Transverse colon (tissue), 4 donors: ENCODE data around the gene DYNC1LI1. TPM values are rescaled to one million over a fixed set of nuclear protein-coding genes. Genes with fewer than 3 reads are reported as not detected.
"Not testable (repeated sequence)": the region's sequence is repeated elsewhere in the genome, so short reads cannot be mapped to it uniquely, and the experiment has no call there.

Experiments
- DNase-seq: peaks from one replicate; pipeline ENCODE4 v3.0.0-alpha.2; 2019
- H3K27ac ChIP-seq, 4 donors: fragments of 200-600 bp; sonication (generic); 2 replicates each; pipeline ENCODE4 v1.5.1; 2016 to 2018; ENCODE audit warnings: inconsistent platforms in 4 of 4
- H3K27me3 ChIP-seq: fragments of 200-600 bp; sonication (generic); 2 replicates; pipeline ENCODE4 v1.5.1; 2017; ENCODE audit warnings: inconsistent platforms
- H3K36me3 ChIP-seq, 4 donors: fragments of 200-600 bp; sonication (generic); 2 replicates each; pipeline ENCODE4 v1.5.1; 2017 to 2019; ENCODE audit warnings: inconsistent platforms in 4 of 4
- H3K4me1 ChIP-seq, 4 donors: fragments of 200-600 bp; sonication (generic); 2 replicates each; pipeline ENCODE4 v1.5.1; 2017 to 2020; ENCODE audit warnings: inconsistent platforms in 4 of 4
- H3K4me3 ChIP-seq, 4 donors: fragments of 200-600 bp; sonication (generic); 1 replicate in 1 of 4; 2 replicates in 3 of 4; pipeline versions ENCODE4 v1.5.1 to v1.6.1; 2017 to 2019; ENCODE audit warnings: inconsistent platforms in 4 of 4
- H3K9me3 ChIP-seq, 2 donors: fragments of 200-600 bp; sonication (generic); 2 replicates each; pipeline ENCODE4 v1.5.1; 2017 to 2019; ENCODE audit warnings: inconsistent platforms in 2 of 2
- CTCF ChIP-seq, 5 experiments: fragments of 200-600 bp in 3 of 5; fragments of 450-650 bp in 2 of 5; sonication (generic) in 3 of 5; IDR thresholded peaks; 1 replicate in 2 of 5; 2 replicates in 3 of 5; pipeline ENCODE4 v1.5.1; 2016 to 2017; ENCODE audit warnings: antibody characterized with exemption in 5 of 5, inconsistent platforms in 3 of 5, mild to moderate bottlenecking in 2 of 5, moderate library complexity in 1 of 5
- EP300 ChIP-seq: sonication (generic); formaldehyde crosslinking; IDR thresholded peaks from one replicate; pipeline ENCODE4 v1.6.1; 2017; ENCODE audit warnings: antibody characterized with exemption, low read depth
- POLR2A ChIP-seq: fragments of 450-650 bp; IDR thresholded peaks from one replicate; pipeline ENCODE4 v1.6.1; 2016; ENCODE audit warnings: antibody characterized with exemption, mild to moderate bottlenecking, moderate library complexity
- POLR2AphosphoS5 ChIP-seq, 3 donors: sonication (generic); formaldehyde crosslinking; IDR thresholded peaks; one replicate each; pipeline ENCODE4 v1.6.1; 2016; ENCODE audit warnings: antibody characterized with exemption in 3 of 3
- WGBS, 2 donors: methylation state at CpG; one replicate each; pipeline ENCODE4 v1.1.5; 2018; ENCODE audit warnings: low coverage in 1 of 2; 5-methylcytosine and 5-hydroxymethylcytosine counted together
- in situ Hi-C, 4 donors: fragments of 200-750 bp; cut with MboI; loops; one replicate each; pipeline versions ENCODE4 v1.15.0 to v1.15.1; 2017; ENCODE audit warnings: low sequenced_read_pairs in 3 of 4, low pct_ligation_motif_present in 1 of 4, low pct_unique_long_range_greater_than_20kb in 1 of 4
- intact Hi-C: fragments of 100-400 bp; cut with DNase I; formaldehyde crosslinking; loops from one replicate; pipeline ENCODE4 v1.15.1; 2023; ENCODE audit warnings: low total_unique reads
- total RNA-seq, 4 donors: library from RNA; depleted of rRNA; stranded (reverse); fragments of >200 nt; gene quantifications; one replicate each; pipeline ENCODE4 v1.1.0, GENCODE V29; 2016

DYNC1LI1 gene
- total RNA-seq, 4 donors from 2014 or later = 2.4 to 25.9 (median 12.1) TPM

DNA sequence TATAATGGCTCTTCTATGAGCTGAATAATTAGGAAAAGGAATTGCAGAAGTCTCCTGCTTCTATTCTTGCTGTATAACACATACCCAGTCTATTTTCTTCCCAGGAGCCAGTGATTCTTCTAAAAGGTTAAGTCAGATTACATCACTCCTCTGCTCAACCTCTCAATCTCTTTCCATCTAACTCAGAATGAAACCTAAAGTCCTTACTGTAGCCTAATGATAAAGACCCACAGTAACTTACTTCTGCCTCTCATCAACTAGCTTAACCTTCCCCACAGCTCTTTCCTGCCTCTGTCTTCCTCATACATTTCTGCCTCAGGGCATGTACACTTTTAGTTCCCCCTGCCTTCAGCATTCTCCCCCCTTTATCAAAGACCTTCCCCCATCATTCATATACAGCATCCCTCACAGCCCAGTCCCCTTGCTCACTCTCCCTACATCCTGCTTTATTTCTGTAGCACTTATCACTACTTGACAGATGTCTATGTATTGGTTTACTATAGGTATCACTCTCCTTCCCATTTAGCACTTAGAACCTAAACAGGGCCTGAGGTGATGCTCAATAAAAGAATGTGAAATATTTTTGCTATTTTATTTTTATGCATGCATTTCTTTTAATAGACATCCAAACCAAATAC lies 39.5 kb downstream of the DYNC1LI1 start:
- intact Hi-C loops (no loop called here), in situ Hi-C loops (no loop called here)
- H3K9me3 ChIP-seq = no peaks in the 10 kb centered on the region
- no peak for DNase-seq
- no peak overlapping the region for H3K4me3 ChIP-seq
- TF ChIP-seq EP300 = no peak
- TF ChIP-seq POLR2AphosphoS5 (IDR thresholded peaks at IDR 0.05) = no peak
- no peak for TF ChIP-seq CTCF (IDR thresholded peaks at IDR 0.05)
- TF ChIP-seq POLR2A = no peak
- no peak overlapping the region for H3K27ac ChIP-seq
- H3K27me3 ChIP-seq = no peaks in the 10 kb centered on the region
- H3K36me3 ChIP-seq = peaks cover 0 to 36% (median 18%) of the 10 kb centered on the region in 4 donors
- no peaks in the 10 kb centered on the region for H3K4me1 ChIP-seq

- H3K4me3 ChIP-seq = no peak overlapping the region
- intact Hi-C loops = no loop called here
These were observed 44.9 kb downstream of the DYNC1LI1 start for GRCh38 chr3:32525720-32526119.

DNA sequence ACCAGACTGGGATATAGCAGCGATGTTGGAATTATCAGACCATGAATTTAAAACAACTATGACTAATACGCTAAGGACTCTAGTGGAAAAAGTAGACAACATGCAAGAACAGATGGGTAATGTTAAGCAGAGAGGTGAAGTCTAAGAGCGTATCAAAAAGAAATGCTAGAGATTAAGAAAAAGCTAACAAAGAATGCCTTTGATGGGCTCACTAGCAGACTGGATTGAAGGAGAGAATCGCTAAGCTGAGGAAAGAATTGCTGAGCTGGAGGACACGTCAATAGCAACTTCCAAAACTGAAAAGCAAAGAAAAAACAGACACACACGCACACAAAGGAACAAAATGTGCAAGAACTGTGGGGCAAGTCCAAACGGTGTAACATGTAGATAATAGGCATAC lies 48.0 kb downstream of the DYNC1LI1 start:
- Histone ChIP-seq H3K27ac (no peak overlapping the region), H3K4me1 (no peaks in the 10 kb centered on the region), H3K36me3 (peaks cover 0 to 22% (median 9%) of the 10 kb centered on the region in 4 donors), H3K9me3 (no peaks in the 10 kb centered on the region), H3K27me3 (no peaks in the 10 kb centered on the region), H3K4me3 (no peak overlapping the region)
- in situ Hi-C loops = loop anchor here in 2 of 4 donors (25.0 kb wide), 2 partner anchors 165 to 415 kb away; partner anchors contain the start of gene CNOT10 (in 1 of the 2)
- intact Hi-C loops = no loop called here
- 82 to 88% methylated on average over 7 of the region's 7 CpGs for WGBS, 2 donors
- TF ChIP-seq POLR2AphosphoS5 (IDR thresholded peaks at IDR 0.05) (no peak), POLR2A (no peak), EP300 (no peak), CTCF (IDR thresholded peaks at IDR 0.05) (no peak)
- DNase-seq = no peak

More at GRCh38 chr3:32525720-32526119, 44.9 kb downstream of the DYNC1LI1 start:
- TF ChIP-seq POLR2A (no peak), EP300 (no peak), CTCF (IDR thresholded peaks at IDR 0.05) (no peak), POLR2AphosphoS5 (IDR thresholded peaks at IDR 0.05) (no peak)
- Histone ChIP-seq H3K9me3 (no peaks in the 10 kb centered on the region), H3K4me1 (no peaks in the 10 kb centered on the region), H3K27me3 (no peaks in the 10 kb centered on the region), H3K27ac (no peak overlapping the region), H3K36me3 (peaks cover 0 to 45% (median 19%) of the 10 kb centered on the region in 4 donors)
- DNase-seq = no peak
- in situ Hi-C loops = no loop called here

DNA sequence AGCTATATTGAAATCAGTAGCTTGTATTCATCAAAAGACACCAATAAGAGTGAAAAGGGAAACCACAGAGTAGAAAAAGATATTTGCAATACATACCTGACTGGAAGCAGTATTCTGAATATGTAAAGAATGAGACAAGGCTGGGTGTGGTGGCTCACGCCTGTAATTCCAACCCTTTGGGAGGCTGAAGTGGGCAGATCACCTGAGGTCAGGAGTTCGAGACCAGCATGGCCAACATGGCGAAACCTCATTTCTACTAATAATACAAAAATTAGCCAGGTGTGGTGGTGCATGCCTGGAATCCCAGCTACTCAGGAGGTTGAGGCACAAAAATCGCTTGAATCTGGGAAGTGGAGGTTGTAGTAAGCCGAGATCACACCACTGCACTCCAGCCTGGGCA lies 51.7 kb downstream of the DYNC1LI1 start:
- 83 to 99% methylated on average over 1 to 5 of the region's 5 CpGs for WGBS, 2 donors
- H3K36me3 ChIP-seq, H3K27me3 ChIP-seq, intact Hi-C loops, H3K9me3 ChIP-seq, DNase-seq, H3K4me3 ChIP-seq, H3K4me1 ChIP-seq, H3K27ac ChIP-seq: not testable (repeated sequence)
- in situ Hi-C loops = loop anchor here in 2 of 4 donors (25.0 kb wide), 2 partner anchors 168 to 418 kb away; partner anchors contain the start of gene CNOT10 (in 1 of the 2)

GRCh38 chr3:32516751-32517150 lies 53.9 kb downstream of the DYNC1LI1 start:
- WGBS, 2 donors = 82 to 91% methylated on average over 8 to 9 of the region's 9 CpGs
- H3K9me3 ChIP-seq, DNase-seq, H3K36me3 ChIP-seq, H3K4me3 ChIP-seq, H3K4me1 ChIP-seq, intact Hi-C loops, H3K27me3 ChIP-seq: not testable (repeated sequence)
- peak overlapping the region in 3 of 4 donors; percentile 15 to 55 (median 24) for H3K27ac ChIP-seq
- in situ Hi-C loops = loop anchor here in 2 of 4 donors (25.0 kb wide), 2 partner anchors 171 to 421 kb away; partner anchors contain the start of gene CNOT10 (in 1 of the 2)
